ENCODE results near the gene CTXND1. TPM values are rescaled to one million over a fixed set of nuclear protein-coding genes. Genes with fewer than 3 reads are reported as not detected.

The CTXND1 gene
- total RNA-seq, 4 donors from 2014 or later: 0.07 to 0.09 TPM; not detected in 2

- intact Hi-C loops (cut with DNase I; ENCODE audit: low total_unique reads): no loop called here
- Histone ChIP-seq H3K9me3 (no peaks in the 10 kb centered on the region), H3K4me3 (no peak overlapping the region), H3K27me3 (no peaks in the 10 kb centered on the region), H3K27ac (no peak overlapping the region), H3K4me1 (no peaks in the 10 kb centered on the region), H3K36me3 (no peaks in the 10 kb centered on the region)
- TF ChIP-seq CTCF (IDR thresholded peaks at IDR 0.05) (no peak), POLR2A (IDR thresholded peaks at IDR 0.05) (no peak)
- no peak for DNase-seq
These were observed 37.1 kb downstream of the CTXND1 start for GRCh38 chr15:80214910-80215309.

GRCh38 chr15:80211976-80212375 is 40.0 kb downstream of the CTXND1 start:
- TF ChIP-seq POLR2A (IDR thresholded peaks at IDR 0.05) (no peak), CTCF (IDR thresholded peaks at IDR 0.05) (no peak)
- DNase-seq: no peak
- no peak overlapping the region for H3K27ac ChIP-seq
- no peaks in the 10 kb centered on the region for H3K36me3 ChIP-seq
- intact Hi-C loops (cut with DNase I; ENCODE audit: low total_unique reads): no loop called here
- no peak overlapping the region for H3K4me3 ChIP-seq
- H3K4me1 ChIP-seq: no peaks in the 10 kb centered on the region
- H3K27me3 ChIP-seq: no peaks in the 10 kb centered on the region
- H3K9me3 ChIP-seq: no peaks in the 10 kb centered on the region

- H3K9me3 ChIP-seq: no peaks in the 10 kb centered on the region
- intact Hi-C loops (cut with DNase I; ENCODE audit: low total_unique reads): no loop called here
- no peak overlapping the region for H3K27ac ChIP-seq
- H3K4me3 ChIP-seq: no peak overlapping the region
- H3K27me3 ChIP-seq: no peaks in the 10 kb centered on the region
- no peaks in the 10 kb centered on the region for H3K36me3 ChIP-seq
- H3K4me1 ChIP-seq: no peaks in the 10 kb centered on the region
- TF ChIP-seq CTCF (IDR thresholded peaks at IDR 0.05): no peak
- no peak for TF ChIP-seq POLR2A (IDR thresholded peaks at IDR 0.05)
- DNase-seq: no peak
These were observed 41.1 kb downstream of the CTXND1 start for GRCh38 chr15:80210611-80211573.

GRCh38 chr15:80208758-80209734 is 43.0 kb downstream of the CTXND1 start:
- H3K9me3 ChIP-seq: no peaks in the 10 kb centered on the region
- H3K36me3 ChIP-seq: no peaks in the 10 kb centered on the region
- H3K4me1 ChIP-seq: no peaks in the 10 kb centered on the region
- H3K27ac ChIP-seq: no peak overlapping the region
- no peak for DNase-seq
- intact Hi-C loops (cut with DNase I; ENCODE audit: low total_unique reads): no loop called here
- H3K27me3 ChIP-seq: no peaks in the 10 kb centered on the region
- H3K4me3 ChIP-seq: no peak overlapping the region
- TF ChIP-seq POLR2A (IDR thresholded peaks at IDR 0.05): no peak
- no peak for TF ChIP-seq CTCF (IDR thresholded peaks at IDR 0.05)

Data from uterus (tissue), 4 donors.